GM21737 (cell line): Measurements from ENCODE around the gene MACROH2A1.

ENCODE experiments used
- ATAC-seq: cut with Tn5 transposase; IDR thresholded peaks from one replicate; pipeline ENCODE4 v1.9.1; 2021; ENCODE audit warnings: mild to moderate bottlenecking, moderate library complexity; ENCODE audit not compliant: unreplicated experiment

The MACROH2A1 gene

DNA sequence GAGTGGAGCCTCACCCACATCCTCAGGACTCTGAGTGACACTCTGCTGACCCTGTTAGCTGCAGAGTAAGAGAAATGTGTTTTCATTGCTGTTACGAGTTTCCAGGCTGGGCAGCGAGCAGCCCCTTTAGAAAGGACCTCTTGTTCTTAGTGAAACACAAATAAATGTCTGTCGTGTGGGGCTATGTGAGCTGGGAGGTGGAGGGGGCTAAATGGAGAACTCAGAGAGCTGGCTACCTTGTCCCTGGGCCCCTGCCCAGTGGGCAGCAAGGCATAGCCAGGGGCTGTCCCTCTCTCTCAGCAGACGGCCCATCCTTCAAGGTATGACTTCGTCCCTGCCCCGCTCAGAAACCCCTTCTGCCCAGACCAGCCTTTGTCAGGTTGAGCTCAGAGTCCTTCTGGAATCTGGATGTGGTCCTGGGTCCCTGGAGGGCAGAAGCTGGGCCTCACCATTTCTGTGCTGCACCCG lies 38.0 kb upstream of the MACROH2A1 start:
- ATAC-seq: no peak

DNA sequence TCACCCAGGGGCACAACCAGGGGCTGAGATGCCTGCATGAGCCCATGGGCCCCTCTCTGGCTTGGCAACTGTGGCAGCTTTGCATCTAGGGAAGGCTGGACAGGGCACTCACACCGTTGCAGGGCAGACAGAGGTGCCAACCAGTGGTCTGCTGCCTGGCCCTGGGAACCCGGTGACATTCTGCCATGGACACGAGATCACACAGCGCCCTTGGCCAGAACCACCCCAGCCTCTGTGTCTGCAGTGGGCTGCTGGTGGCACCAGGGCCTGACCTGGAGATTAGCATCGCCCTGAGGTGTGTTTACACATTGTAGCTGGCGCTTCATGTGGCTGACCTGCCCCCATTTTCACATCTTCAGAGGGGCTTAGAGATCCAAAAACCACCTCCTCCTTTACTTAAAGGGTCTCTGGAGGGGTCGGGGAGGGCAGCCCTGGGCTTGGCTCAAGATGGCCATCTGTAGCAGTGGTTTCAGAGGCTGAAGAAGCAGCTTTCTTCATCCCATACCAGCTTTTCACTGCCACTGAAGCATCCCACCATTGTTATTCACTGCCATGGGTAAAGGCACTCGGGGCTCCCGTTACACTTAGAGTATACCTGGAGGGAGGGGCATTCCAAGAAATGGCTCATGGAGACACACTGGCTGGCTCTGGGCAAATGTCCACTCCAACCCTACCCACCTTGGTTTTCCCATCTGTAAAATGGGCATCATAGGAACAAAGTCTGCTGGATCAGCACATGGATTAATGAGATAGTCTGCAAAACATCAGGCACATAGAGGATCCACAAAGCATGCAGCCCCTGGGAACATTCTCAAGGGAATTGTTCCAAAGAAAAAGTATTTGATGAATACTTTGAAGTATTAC lies 36.7 kb upstream of the MACROH2A1 start:
- no peak for ATAC-seq

DNA sequence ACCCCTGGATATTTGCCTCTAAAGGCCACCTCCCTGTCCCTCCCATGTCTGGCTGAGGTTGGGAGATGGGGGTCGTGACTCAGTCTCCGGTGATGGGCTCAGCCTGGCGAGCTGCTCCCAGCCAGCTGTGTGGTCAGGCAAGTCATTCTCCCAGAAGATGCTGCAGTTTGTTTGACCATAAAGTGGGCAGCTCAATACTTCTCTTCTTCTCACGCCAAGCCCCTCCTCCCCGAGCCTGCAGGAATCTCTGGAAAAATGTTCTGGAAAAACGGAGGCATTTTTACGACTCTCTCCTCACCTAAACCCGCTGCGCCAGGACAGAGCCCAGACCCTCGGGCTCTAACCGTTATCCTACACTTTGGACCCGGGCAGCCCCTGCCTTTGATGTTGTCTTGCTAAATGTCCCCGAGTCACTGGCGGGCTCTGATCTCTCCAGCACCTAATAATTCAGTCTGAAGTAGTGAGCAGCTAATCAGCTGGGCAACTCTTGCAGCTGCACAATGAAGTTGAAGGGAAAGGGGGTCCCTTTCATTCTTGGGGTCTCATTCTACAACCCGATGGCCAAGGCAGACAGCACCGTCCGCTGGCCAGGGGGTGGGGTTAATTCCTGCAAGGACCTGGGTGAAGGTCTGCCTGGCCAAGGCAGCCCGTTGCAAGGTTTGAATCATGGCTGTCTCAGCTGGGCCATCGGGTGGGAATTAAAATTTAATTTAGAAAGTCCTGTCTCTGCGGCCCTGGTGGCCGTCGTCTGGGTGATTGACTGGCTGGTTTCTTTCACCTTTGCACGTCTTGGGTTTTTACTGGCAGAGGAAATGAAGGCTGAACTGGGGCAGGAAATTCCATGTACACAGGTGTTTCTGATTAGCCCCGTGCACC lies 35.8 kb upstream of the MACROH2A1 start:
- ATAC-seq: no peak

DNA sequence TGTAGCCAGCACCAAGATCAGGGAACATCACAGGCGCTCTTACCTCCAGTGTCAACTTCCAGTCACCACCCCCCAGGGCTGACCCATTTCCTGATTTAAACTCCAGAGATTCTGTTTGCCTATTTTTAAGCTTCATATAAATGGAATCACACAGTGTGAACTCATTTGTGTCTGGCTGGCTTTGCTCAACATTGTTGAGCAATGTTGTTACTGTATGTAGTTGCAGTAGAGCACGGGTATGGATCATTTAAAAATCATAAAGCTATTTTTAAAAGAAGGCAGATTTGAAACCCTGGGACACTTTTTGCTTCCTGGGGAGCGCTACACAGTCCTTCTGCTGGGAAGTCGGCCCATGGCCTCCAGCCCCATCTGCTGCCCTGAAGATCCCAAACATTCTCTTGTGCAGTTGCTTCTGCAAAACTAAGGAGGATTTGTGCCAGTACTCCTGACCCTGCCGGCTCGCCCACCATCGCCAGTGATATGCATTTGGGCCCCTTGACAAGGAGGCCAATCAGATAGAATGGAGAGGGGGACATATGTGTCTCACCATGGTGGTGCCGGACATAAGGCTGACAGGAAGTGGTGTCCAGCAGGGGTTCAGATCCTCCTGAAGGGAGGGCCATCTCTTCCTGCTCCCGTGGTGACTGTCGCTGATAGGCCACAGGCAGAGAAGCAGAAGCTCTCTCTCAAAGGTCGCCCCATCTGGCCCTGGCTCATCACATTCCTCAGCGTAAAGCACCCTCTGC lies 34.8 kb upstream of the MACROH2A1 start:
- ATAC-seq: no peak

DNA sequence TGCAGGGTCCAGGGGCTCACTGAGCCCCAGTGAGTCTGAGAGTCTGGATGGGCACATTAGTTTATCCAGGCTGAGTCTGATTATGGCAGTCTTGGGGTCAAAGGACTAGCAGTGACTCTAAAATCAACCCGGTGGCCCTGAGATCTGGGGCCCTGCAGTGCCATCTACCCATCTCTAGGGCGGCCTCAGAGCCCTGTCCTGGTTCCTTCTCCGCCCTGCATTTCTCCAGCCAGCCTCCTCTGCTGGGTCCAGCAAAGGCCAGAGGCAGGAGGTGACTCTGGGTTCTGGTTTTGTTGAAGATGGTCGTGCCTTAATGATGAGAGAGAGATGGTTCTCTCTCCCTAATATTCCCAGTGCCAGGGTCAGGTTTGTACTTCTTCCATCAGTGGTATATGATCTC lies 33.1 kb upstream of the MACROH2A1 start:
- ATAC-seq: no peak

DNA sequence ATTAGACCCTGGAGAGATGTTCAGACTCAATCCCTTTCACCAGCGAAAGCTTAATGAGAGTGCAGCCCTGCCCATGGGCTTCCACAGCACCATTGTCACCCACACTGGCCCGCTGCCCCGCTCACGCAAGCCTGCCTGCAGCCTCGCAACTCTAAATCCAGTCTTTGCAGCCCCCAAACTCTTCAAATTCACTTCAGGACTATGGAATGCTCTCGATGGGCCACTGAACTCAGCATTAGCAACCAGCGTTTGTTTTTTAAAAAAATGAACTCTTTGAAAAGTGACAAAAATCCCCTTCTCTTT lies 31.1 kb upstream of the MACROH2A1 start:
- no peak for ATAC-seq

DNA sequence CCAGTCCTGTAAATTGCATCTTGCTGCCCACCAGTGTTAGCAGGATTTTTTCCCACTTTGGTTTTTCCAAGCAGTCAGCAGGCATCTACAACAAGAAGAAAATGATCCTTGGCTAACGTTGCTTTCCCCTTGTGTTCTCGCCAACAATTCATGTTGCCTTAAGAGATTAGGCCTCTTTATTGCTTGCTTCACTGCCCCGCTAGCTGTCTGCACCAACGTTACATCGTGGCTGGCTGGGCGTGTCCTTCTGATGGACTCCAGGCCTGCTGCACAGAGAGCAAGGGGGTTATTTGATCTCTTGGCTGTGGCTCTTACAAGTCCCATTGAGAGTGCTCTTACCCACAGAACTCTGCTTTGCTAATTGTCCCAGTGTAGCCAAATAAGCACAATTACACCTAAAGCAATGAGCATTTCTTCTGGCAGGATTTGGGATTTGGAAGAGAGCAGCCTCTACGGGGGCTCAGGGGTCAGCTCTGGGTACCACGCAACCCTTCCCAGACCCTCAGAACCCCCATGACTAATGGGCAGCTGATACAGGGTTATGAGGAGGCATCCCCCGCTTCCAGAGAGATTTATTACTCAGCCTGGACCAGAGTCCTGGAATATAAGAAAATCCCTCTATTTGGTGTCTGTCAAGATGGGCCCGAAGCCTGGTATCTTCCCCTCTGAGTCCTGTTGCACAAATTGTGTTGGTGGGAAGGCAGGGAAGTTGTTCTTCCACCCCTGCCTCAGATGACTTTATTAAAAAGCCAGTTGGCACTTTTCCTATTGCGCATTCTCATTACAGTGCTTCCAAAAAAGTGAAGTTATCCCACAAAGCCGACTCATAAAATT lies 30.5 kb upstream of the MACROH2A1 start:
- ATAC-seq: no peak

DNA sequence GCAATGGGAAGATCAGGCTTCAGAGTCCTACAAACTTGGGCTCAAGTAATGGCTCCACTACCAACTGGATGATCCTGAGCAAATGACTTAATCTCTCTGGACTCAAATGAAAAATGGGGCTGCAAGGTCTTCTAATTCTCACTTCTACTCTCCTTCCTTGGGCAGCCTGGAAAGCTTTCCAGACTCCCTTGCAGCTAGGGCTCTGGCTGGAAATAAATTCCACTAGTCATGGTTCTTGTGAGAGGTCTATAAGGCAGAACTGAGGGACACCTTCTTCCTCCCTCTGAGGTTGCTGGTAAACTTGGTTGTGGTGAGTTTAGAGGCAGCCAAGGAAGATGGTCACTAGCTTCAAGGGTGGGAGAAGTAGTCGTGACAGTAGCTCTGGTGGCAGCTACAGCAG lies 29.6 kb upstream of the MACROH2A1 start:
- ATAC-seq: no peak

DNA sequence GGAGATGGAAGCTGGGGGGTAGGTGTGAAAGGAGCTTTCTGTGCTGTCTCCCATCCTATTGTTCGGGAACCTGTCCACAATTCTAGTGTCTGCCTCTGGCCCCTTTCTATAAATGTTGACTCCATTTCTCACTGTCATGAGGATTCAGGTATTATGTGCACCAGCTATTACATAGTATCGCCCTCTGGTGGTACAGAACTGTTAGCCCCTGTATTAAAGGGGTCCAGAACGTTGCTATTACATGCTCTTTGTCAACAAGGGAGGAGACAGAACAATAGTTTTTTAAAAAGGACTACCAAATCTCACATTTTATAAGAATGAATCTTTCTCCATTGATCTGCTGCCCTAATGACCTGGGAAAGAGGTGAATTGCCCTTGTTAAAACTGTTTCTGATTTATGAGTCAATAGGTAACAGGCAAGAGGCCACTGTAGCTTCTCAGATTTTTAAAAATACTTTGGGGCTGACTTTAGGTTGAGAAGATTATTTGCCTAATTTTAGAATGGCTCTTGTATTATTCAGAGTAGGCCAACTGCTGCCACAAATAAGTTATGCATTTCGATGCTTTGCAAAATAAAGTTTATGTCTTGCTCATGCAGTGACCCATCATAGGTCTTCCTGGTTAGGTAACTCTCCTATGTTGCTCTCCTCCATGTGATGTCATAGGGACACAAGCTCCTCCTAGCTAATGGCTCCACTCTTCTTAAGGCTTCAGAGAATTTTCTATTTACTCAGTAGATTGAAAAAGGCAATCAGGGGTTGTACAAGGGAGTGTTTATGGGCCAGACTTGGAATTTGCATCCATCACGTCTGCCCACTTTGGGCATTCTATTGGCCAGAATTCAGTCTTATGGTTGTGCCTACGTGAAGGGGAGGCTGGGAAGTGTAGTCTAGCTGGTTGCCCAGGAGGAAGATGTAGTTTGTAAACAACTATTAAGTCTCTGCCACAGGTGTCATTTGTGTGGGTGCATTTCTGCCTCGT lies 27.4 kb upstream of the MACROH2A1 start:
- ATAC-seq: peak; percentile 77

DNA sequence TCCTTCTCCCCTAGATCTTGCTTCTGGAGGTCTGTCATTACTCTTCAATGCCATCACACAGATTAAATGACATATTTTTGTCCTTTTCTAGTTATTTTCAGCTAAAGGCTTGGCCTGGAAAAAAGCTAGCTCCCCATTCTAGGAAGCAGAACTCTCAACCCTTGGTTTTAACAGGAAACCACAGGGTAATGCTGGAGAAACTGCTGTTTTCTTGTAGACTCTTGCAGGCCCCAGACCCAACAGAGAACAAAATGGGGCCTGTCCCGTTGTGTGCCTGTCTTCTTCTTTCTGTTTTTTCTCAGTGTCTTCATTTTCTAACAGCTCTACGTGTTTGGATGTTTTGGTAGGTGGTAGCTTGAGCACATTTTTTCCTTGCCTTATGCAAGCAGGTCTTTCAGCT lies 26.6 kb upstream of the MACROH2A1 start:
- ATAC-seq: no peak

DNA sequence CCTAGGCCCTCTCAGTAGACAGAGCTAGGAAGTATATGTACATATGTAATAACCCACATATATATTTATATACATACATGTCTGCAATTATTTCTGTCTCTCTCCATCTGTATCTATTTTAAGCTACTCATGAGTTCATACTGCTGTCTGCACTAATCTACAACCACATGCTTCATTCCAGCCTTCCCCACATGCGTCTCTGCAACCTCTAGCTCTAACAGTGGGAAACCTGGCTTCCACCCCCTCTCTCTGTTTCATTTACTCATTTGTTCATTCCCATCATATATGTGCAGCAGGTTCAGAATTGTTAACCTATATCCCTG lies 24.8 kb upstream of the MACROH2A1 start:
- no peak for ATAC-seq

DNA sequence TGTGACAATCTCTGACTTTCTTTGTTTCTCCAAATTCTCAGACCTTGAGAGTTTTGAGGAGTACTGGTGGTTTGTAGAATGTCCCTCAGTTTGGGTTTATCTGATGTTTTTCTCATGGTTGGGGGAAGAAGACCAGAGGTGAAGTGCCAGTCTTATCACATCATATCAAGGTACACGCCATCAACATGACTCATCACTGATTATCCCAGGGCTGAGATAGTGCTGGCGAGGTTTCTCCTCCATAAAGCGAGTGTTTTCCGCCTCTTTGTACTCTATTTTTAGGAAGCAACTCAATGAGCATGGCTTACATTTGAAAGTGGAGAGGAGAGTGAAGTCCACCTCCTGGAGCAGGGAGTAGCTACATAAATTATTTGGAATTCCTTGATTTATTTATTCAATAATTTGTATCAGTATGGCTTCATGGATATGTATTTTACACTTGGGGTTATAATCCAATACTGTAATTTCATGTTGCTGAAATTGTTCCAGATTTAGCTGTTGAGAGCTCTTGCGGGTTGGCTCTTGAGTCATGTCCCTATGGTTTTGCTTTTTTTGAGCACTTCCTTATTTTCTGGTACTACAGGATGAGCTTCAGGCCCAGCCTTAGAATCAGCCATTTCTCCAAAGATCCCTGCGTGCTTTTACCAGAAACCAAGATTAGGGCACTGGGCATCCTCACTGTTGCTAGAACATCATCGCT lies 24.3 kb upstream of the MACROH2A1 start:
- no peak for ATAC-seq

DNA sequence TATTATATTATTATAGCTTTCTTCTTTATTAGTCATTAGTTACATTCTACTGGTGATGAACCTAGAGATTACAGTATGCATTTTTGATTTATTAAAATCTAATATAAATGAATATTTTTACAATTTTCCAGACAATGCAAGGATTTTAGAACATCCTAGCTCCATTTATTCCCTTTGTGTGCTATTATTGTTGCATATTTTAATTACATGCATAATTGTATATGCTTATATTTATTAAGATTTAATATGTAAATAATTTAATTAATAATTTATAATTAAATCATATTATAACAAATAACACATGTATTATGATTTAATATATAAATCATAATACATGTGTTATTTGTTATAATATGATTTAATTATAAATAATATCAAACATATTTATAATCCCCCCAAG lies 23.4 kb upstream of the MACROH2A1 start:
- no peak for ATAC-seq

DNA sequence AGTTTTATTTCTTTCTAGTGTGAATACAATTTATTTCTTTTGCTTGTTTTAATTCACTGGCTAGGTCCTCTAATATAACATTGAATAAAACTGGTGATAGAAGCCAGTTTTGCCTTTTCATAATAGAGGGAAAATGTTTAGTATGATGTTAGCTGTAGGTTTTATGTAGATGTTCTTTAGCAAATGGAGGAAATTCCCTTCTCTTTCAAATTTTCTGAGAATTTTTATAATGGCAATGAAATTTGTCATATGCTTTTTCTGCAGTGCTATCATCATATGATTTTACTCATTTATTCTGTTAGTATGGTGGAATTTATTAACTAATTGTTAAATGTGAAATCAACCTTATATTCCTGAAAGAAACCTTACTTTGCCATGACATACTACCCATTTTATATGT lies 18.1 kb upstream of the MACROH2A1 start:
- ATAC-seq: no peak

DNA sequence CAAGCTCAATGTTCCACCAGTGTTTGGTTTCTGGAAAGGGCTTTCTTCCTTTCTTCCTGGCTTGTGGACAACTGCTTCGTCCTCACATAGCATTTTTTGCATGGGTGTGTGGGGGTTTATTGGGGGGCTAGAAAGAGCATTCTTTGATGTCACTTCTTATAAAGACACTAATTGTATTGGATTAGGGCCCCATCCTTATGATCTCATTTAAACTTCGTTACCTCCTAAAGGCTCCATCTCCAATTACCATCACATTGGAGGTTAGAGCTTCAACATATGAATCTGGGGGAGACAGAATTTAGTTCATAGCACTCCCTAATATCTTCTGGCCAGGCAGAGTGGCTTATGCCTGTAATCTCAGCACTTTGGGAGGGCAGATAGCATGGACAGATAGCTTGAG lies 6.1 kb upstream of the MACROH2A1 start:
- no peak for ATAC-seq

DNA sequence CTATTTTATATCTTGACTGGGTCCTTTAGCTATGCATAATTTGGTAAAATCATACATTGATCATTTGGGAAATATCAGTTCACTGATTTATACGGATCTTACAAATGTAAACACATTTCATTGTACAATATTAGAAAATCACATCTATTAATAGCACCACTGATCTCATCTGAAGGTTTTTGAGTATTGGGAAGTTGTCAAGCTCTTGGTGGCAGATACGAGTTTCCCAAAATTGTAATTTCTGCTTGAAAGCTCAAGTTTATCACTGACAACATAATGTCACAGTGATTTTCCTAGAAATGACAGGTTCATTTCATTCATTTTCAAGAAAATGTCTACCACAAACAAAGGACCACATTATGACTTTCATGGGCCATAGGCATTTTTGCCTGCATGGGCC lies 3.0 kb upstream of the MACROH2A1 start:
- ATAC-seq: no peak

DNA sequence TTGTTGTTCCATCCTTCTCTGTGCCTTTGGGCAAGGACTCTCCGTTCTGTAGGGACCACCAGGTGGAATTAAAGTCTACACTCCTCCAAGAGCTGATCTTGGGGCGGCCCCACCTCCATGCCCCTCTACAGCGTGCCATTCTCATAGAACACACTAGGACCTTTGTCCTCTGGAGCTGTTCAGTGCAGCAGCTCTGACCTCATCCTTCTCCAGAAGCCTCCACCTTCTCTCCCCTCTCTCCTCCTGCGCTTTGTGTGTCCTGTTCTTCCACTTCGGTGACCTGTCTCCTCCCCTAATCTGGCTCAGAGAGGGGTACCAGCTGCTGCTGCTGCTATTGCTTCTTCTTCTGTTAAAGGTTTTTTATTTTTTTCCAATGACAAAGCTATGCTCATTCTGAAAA lies 1.8 kb upstream of the MACROH2A1 start:
- ATAC-seq: no peak

DNA sequence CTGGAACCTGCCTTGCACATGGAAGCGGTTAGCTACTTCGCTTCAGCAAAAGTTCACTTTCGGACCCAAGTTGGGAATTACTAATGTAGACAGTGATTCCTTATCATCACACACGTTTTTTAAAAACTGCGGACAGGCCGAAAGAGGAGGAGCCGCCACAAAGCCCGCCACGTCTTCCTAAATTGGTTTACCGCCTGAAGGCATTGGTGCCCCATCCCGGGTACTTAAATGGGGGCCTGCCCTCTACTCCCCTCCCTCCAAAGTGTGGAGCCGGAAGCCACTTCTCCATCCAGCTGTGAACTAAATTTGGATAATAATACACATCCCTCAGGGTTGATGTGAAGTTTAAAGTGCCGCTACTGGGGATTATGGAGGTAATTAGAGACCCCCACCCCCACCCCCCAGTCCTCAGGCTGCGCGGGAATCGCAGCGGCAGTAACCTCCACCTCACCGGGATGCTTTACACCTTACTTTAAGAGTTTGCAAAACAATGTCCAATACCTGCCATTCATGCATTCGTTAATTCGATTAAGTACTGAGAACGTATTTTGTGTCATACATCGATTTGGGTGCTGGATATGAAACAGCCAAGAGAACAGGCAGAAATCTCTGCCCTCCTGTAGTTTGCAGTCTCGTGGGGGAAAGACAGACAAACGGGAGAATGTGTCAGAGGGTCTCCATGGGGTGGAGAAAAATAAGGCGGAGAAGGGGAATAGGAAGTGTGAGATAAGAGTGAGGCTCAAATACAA lies 937 bp upstream of the MACROH2A1 start:
- no peak for ATAC-seq
